ENCODE measurements around the gene ENO2. TPM values are rescaled to one million over a fixed set of nuclear protein-coding genes. Genes with fewer than 3 reads are reported as not detected.

The ENO2 gene
- total and polyA plus RNA-seq, 2 donors from 2014 or later = 10.3 to 35.7 TPM

- peaks cover 0 to 34% (median 22%) of the 10 kb centered on the region in 3 donors for H3K4me1 ChIP-seq (ENCODE audit: control insufficient read depth in 2 of 3, insufficient read depth in 2 of 3, low read depth in 1 of 3, low read length in 3 of 3)
- peaks cover 7 to 41% (median 16%) of the 10 kb centered on the region in 3 donors for H3K36me3 ChIP-seq (ENCODE audit: control insufficient read depth in 2 of 3, insufficient read depth in 3 of 3, low read length in 3 of 3)
- TF ChIP-seq, protein P1, sequence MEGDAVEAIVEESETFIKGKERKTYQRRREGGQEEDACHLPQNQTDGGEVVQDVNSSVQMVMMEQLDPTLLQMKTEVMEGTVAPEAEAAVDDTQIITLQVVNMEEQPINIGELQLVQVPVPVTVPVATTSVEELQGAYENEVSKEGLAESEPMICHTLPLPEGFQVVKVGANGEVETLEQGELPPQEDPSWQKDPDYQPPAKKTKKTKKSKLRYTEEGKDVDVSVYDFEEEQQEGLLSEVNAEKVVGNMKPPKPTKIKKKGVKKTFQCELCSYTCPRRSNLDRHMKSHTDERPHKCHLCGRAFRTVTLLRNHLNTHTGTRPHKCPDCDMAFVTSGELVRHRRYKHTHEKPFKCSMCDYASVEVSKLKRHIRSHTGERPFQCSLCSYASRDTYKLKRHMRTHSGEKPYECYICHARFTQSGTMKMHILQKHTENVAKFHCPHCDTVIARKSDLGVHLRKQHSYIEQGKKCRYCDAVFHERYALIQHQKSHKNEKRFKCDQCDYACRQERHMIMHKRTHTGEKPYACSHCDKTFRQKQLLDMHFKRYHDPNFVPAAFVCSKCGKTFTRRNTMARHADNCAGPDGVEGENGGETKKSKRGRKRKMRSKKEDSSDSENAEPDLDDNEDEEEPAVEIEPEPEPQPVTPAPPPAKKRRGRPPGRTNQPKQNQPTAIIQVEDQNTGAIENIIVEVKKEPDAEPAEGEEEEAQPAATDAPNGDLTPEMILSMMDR (IDR thresholded peaks at IDR 0.05; ENCODE audit: borderline replicate concordance, extremely low read depth, insufficient read depth) = no peak
- no peaks in the 10 kb centered on the region for H3K9me3 ChIP-seq (ENCODE audit: control insufficient read depth in 2 of 3, insufficient read depth in 1 of 3, low read length in 3 of 3)
- no peaks in the 10 kb centered on the region for H3K27me3 ChIP-seq (ENCODE audit: control insufficient read depth, insufficient read depth, low read length)
- peak in 1 of 5 donors; percentile 29 for DNase-seq
- peak overlapping the region; percentile 92 to 95 for H3K27ac ChIP-seq (ENCODE audit: low read depth in 2 of 2, low read length in 2 of 2)
- FAIRE-seq = no peak
- H3K4me3 ChIP-seq (ENCODE audit: low read length in 3 of 3) = peak overlapping the region; percentile 41 to 80 (median 56)
- peak overlapping the region; percentile 44 to 76 (median 61) for H3K9ac ChIP-seq (ENCODE audit: low read length in 3 of 3)
- intact Hi-C loops (cut with DNase I) = no loop called here
Measured at GRCh38 chr12:6866920-6867412, 47.4 kb upstream of the ENO2 start.

GRCh38 chr12:6867413-6868210 is 46.8 kb upstream of the ENO2 start, which contains the start of gene TPI1:
TPI1 (plus strand) TSS chr12:6867531; CDS start chr12:6867567, 36 bp downstream.
- intact Hi-C loops (cut with DNase I) = no loop called here
- Histone ChIP-seq H3K9me3 (ENCODE audit: control insufficient read depth in 2 of 3, insufficient read depth in 1 of 3, low read length in 3 of 3) (no peaks in the 10 kb centered on the region), H3K27ac (ENCODE audit: low read depth in 2 of 2, low read length in 2 of 2) (peak within 1 kb of the TSS; percentile 95 to 96), H3K27me3 (ENCODE audit: control insufficient read depth, insufficient read depth, low read length) (no peaks in the 10 kb centered on the region), H3K4me3 (ENCODE audit: low read length in 3 of 3) (peak within 1 kb of the TSS; percentile 77 to 85 (median 80)), H3K9ac (ENCODE audit: low read length in 3 of 3) (peak within 1 kb of the TSS; percentile 64 to 76 (median 76)), H3K36me3 (ENCODE audit: control insufficient read depth in 2 of 3, insufficient read depth in 3 of 3, low read length in 3 of 3) (peaks cover 7 to 35% (median 16%) of the 10 kb centered on the region in 3 donors), H3K4me1 (ENCODE audit: control insufficient read depth in 2 of 3, insufficient read depth in 2 of 3, low read depth in 1 of 3, low read length in 3 of 3) (peaks cover 0 to 36% (median 23%) of the 10 kb centered on the region in 3 donors)
- TF ChIP-seq, protein P1 (IDR thresholded peaks at IDR 0.05; ENCODE audit: borderline replicate concordance, extremely low read depth, insufficient read depth) = no peak
- DNase-seq (peak; percentile 87 to 97 (median 92)), FAIRE-seq (no peak)

DNA sequence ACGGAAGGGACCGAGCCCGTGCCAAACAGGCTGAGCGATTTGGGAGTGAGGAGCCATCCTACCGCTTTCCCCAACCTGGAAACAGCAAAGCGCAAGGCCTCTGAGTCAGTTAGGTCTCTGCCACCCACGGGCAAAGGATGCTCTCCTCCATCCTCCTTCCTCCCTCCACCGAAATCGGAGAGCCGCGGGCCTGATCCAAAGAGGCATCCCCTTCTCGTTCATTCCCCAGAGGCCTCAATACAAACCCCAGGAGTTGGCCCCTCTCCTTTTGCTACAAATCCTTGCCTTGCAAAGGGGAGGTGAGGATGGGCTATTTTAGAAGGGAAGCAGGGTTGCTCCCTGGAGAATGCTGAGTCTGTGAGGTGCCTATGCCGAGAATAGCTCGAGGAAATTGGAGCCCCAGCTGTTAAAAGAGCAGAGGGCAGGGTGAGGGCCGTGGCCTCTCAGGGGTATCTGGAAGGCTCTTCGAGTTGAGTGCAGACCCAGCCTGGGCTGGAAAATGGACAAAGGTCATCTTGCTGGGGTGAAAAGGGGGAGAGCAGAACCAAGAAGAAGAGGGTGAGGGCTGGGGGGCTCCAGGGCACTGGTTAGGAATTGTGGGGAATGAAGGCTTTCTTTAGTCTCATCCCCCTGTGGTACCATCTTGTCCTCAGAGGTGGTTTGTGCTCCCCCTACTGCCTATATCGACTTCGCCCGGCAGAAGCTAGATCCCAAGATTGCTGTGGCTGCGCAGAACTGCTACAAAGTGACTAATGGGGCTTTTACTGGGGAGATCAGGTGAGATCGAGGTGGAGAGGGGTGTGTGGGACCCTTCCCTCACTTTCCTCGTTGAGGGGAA is 46.0 kb upstream of the ENO2 start:
- intact Hi-C loops (cut with DNase I) = no loop called here
- H3K27ac ChIP-seq (ENCODE audit: low read depth in 2 of 2, low read length in 2 of 2) = peak overlapping the region; percentile 95 to 96
- peaks cover 0 to 36% (median 23%) of the 10 kb centered on the region in 3 donors for H3K4me1 ChIP-seq (ENCODE audit: control insufficient read depth in 2 of 3, insufficient read depth in 2 of 3, low read depth in 1 of 3, low read length in 3 of 3)
- FAIRE-seq = no peak
- H3K27me3 ChIP-seq (ENCODE audit: control insufficient read depth, insufficient read depth, low read length) = no peaks in the 10 kb centered on the region
- H3K9me3 ChIP-seq (ENCODE audit: control insufficient read depth in 2 of 3, insufficient read depth in 1 of 3, low read length in 3 of 3) = no peaks in the 10 kb centered on the region
- H3K36me3 ChIP-seq (ENCODE audit: control insufficient read depth in 2 of 3, insufficient read depth in 3 of 3, low read length in 3 of 3) = peaks cover 7 to 29% (median 12%) of the 10 kb centered on the region in 3 donors
- DNase-seq = peak in 2 of 5 donors; percentile 23 to 46
- TF ChIP-seq, protein P1 (IDR thresholded peaks at IDR 0.05; ENCODE audit: borderline replicate concordance, extremely low read depth, insufficient read depth) = no peak
- peak overlapping the region; percentile 62 to 76 (median 64) for H3K9ac ChIP-seq (ENCODE audit: low read length in 3 of 3)
- H3K4me3 ChIP-seq (ENCODE audit: low read length in 3 of 3) = peak overlapping the region; percentile 77 to 85 (median 80)
